OCI-M2 (cell line): Measurements from ENCODE around the gene GNE.

Experiments
- DNase-seq: peaks from one replicate; lab custom pipeline; 2025; ENCODE audit not compliant: unreplicated experiment; lab: John Stamatoyannopoulos, UW

The GNE gene

DNA sequence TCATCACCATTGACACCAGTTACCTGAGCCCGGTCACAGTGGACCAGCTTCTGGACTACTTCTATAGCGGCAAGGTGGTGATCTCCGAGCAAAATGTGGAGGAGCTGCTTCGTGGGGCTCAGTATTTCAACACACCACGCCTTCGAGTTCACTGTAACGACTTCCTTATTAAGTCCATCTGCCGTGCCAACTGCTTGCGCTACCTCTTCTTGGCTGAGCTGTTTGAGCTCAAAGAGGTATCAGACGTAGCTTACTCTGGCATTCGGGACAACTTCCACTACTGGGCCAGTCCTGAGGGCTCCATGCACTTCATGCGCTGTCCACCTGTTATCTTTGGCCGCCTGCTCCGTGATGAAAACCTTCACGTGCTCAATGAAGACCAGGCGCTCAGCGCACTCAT is 88.5 kb downstream of the GNE start:
- no peak for DNase-seq

DNA sequence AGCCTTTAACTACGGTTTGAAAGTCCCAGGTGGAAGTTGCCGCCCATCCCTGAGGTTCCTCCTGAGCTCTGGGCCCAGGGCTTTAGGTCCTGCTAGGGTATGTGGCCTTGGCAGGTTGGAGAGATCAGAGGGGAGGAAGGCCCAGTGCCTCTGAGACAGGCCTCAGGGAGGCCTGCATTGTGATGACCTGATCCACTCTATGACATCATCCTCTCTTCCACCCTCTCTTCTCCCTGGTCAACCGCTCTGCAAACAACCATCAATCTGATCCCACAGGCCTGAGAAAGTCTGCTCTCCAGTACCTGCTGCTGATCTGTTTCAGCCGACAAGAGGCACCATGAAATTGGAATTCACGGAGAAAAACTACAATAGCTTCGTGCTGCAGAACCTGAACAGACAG is 89.1 kb downstream of the GNE start, which contains the start of gene CCIN:
Gene CCIN, plus strand, starts transcription at position 223 of the 400 bp plus-strand sequence. Its CDS starts 115 bp downstream, at position 338.
- no peak for DNase-seq

DNA sequence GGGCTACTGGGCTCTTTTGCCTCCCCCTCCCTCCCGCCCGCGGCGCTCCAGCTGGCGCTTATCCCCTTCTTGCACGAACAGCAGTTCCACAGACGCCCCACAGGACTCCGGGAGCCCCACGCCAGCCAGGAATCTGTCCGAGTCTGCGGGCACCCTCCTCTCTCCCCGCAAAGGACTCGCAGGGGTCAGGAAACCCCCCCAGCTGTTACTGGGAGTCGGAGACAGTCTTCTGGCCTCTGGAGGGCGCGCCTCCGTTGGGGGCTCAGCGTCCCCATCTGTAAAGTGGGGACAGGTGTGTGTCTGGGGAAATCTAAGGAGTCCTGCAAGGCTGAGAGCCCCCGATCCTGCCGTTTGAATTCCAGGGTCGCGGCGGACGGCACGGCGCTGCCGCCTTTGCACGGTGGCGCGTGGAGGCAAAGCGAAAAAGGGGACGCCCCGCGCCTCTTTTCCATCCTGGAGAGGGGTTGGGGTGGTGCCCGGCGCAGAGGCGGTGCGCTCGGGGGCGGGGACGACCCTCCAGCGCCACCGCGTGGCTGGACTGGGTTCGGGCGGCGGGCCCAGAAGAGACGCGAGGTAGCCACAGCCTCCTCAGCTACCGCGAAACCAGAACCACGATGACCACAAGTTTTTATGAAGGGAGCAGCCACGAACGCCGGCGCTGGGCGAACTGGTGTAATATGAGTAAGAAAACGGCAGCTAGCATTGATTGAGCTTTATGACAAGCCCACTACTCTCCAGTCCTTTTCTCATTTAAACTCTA is 91.9 kb downstream of the GNE start:
- no peak for DNase-seq

DNA sequence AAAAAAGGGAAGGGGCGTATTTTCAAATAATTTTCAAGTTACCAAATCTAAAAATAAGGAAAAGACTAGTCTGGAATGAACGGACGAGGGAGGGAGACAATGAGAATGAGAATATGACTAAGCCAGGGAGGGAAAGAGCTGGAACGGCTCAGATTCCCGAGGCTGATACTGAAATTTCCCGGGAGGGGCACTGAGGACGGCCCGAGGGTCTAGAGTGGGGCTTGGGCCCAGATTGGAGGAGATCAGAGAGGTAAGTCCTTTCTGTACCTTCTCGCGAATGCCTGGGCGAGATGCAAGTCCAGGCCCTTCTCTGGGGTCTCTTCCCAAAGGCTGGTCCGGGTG is 92.5 kb downstream of the GNE start:
- DNase-seq = no peak

DNA sequence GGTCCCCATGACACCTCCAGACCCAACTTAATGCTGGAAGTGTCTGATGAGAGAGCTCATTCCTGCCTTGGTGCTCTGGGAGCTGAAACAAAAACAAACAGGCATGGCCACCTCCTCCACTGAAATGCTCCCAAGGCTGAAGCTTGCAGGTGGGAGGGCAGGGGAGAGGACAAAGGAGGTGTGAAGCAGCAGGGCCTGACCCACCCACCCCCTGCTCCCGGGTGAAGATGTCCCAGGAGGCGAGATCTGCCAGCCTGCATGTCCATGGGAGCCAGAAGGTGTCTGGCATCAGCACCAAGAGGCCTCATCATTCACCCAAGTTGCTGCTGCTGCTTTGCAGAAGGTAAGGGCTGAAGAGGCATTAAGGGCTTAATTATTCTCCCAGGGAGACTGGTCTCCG is 93.3 kb downstream of the GNE start:
- no peak for DNase-seq
